Glutamatergic neuron (in vitro differentiated cells): ENCODE measurements around the gene GUCY1A2. TPM values are rescaled to one million over a fixed set of nuclear protein-coding genes. Genes with fewer than 3 reads are reported as not detected.

Source experiments
- DNase-seq: peaks from one replicate; pipeline ENCODE4 v3.0.0; 2022
- H3K27ac Mint-ChIP-seq: one replicate; pipeline ENCODE4 v1.8.0; 2020; ENCODE audit warnings: mild to moderate bottlenecking, mixed read lengths, inconsistent platforms; ENCODE audit not compliant: unreplicated experiment
- H3K27me3 Mint-ChIP-seq: one replicate; pipeline ENCODE4 v1.8.0; 2020; ENCODE audit warnings: mild to moderate bottlenecking, moderate library complexity, mixed read lengths, inconsistent platforms; ENCODE audit not compliant: unreplicated experiment
- H3K36me3 Mint-ChIP-seq: one replicate; pipeline ENCODE4 v1.8.0; 2020; ENCODE audit warnings: mild to moderate bottlenecking, mixed read lengths, inconsistent platforms; ENCODE audit not compliant: unreplicated experiment
- H3K4me1 Mint-ChIP-seq: one replicate; pipeline ENCODE4 v1.8.0; 2020; ENCODE audit warnings: mild to moderate bottlenecking, low read depth, mixed read lengths, inconsistent platforms; ENCODE audit not compliant: unreplicated experiment
- H3K4me3 Mint-ChIP-seq: one replicate; pipeline ENCODE4 v1.8.0; 2020; ENCODE audit warnings: mild to moderate bottlenecking, mixed read lengths, inconsistent platforms; ENCODE audit not compliant: unreplicated experiment
- H3K9me3 Mint-ChIP-seq: one replicate; pipeline ENCODE4 v1.8.0; 2020; ENCODE audit warnings: mild to moderate bottlenecking, moderate library complexity, mixed read lengths, inconsistent platforms; ENCODE audit not compliant: unreplicated experiment
- total RNA-seq: library from RNA; stranded (reverse); fragmentation: NEBNext Ultra II Directional; extraction: Animal tissue kit (Norgen Biotek cat#: 25700); gene quantifications from one replicate; pipeline ENCODE4 v1.2.1, GENCODE V29; 2021; ENCODE audit not compliant: unreplicated experiment
- TF ChIP-seq, protein P1 (sequence below): fragments of 200-600 bp; sonication (generic); IDR thresholded peaks from one replicate; pipeline ENCODE4 v1.5.0; 2021; ENCODE audit not compliant: partially characterized antibody, unreplicated experiment

Gene GUCY1A2
- total RNA-seq, 1 donor from 2014 or later = 20.3 TPM

GRCh38 chr11:107044503-107044902 is 26.2 kb upstream of the GUCY1A2 start:
- TF ChIP-seq, protein P1, sequence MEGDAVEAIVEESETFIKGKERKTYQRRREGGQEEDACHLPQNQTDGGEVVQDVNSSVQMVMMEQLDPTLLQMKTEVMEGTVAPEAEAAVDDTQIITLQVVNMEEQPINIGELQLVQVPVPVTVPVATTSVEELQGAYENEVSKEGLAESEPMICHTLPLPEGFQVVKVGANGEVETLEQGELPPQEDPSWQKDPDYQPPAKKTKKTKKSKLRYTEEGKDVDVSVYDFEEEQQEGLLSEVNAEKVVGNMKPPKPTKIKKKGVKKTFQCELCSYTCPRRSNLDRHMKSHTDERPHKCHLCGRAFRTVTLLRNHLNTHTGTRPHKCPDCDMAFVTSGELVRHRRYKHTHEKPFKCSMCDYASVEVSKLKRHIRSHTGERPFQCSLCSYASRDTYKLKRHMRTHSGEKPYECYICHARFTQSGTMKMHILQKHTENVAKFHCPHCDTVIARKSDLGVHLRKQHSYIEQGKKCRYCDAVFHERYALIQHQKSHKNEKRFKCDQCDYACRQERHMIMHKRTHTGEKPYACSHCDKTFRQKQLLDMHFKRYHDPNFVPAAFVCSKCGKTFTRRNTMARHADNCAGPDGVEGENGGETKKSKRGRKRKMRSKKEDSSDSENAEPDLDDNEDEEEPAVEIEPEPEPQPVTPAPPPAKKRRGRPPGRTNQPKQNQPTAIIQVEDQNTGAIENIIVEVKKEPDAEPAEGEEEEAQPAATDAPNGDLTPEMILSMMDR = no peak
- peaks cover 6% of the 10 kb centered on the region for H3K4me1 Mint-ChIP-seq
- H3K36me3 Mint-ChIP-seq = no peaks in the 10 kb centered on the region
- H3K9me3 Mint-ChIP-seq = no peaks in the 10 kb centered on the region
- no peak overlapping the region for H3K27ac Mint-ChIP-seq
- DNase-seq = no peak
- no peak overlapping the region for H3K4me3 Mint-ChIP-seq
- H3K27me3 Mint-ChIP-seq = no peaks in the 10 kb centered on the region

- Mint-ChIP-seq H3K27ac (no peak overlapping the region), H3K4me1 (peaks cover 6% of the 10 kb centered on the region), H3K9me3 (no peaks in the 10 kb centered on the region), H3K4me3 (no peak overlapping the region), H3K27me3 (no peaks in the 10 kb centered on the region), H3K36me3 (no peaks in the 10 kb centered on the region)
- TF ChIP-seq, protein P1 = no peak
- DNase-seq = no peak
Observed at GRCh38 chr11:107043242-107044006, 25.1 kb upstream of the GUCY1A2 start.

- TF ChIP-seq, protein P1 = no peak
- Mint-ChIP-seq H3K36me3 (no peaks in the 10 kb centered on the region), H3K4me3 (no peak overlapping the region), H3K27ac (peak overlapping the region; percentile 23), H3K9me3 (no peaks in the 10 kb centered on the region), H3K27me3 (no peaks in the 10 kb centered on the region), H3K4me1 (peaks cover 6% of the 10 kb centered on the region)
- DNase-seq = no peak
Observed at GRCh38 chr11:107042748-107043147, 24.5 kb upstream of the GUCY1A2 start.

DNA sequence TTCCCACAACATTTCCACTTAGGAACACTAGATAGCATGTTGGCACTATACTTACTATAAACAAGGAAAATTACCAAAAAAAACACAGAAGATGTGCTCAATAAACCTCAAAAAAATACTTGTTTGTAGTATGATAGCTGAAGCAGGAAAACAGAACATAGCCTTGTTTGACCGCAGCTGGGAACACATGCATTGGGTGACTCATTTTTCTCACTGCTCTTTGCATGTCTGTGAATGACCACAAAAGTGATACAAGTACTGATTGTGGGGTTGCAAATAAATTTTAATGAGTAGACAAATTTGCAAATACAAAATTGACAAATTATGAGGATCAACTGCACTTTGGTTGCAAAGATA is 22.8 kb upstream of the GUCY1A2 start:
- Mint-ChIP-seq H3K36me3 (no peaks in the 10 kb centered on the region), H3K9me3 (no peaks in the 10 kb centered on the region)

More for the DNA sequence above, 22.8 kb upstream of the GUCY1A2 start:
- H3K4me1 Mint-ChIP-seq = peaks cover 6% of the 10 kb centered on the region
- no peaks in the 10 kb centered on the region for H3K27me3 Mint-ChIP-seq
- TF ChIP-seq, protein P1 = no peak
- DNase-seq = no peak
- no peak overlapping the region for H3K27ac Mint-ChIP-seq
- H3K4me3 Mint-ChIP-seq = no peak overlapping the region
